Activated T-helper 1 cell treated with anti-CD3 and anti-CD28 coated beads, Interleukin-12 subunit alpha, Interleukin-12 subunit beta, Interleukin-2, Interleukin-4 antibody, amounts not matched to agents 30 ng/mL and 10 ng/mL and 1 ng/mL, durations not matched to agents 14 hours and 24 hours and 36 hours (primary cell): Measurements from ENCODE around the gene GATAD2B. TPM values are rescaled to one million over a fixed set of nuclear protein-coding genes. Genes with fewer than 3 reads are reported as not detected.

Experiments used
- DNase-seq: peaks from one replicate; pipeline ENCODE4 v3.0.0; 2021; ENCODE audit warnings: low spot score
- H3K27ac Mint-ChIP-seq: one replicate; pipeline ENCODE4 v1.8.0; 2021; ENCODE audit warnings: mild to moderate bottlenecking, mixed read lengths
- H3K27me3 Mint-ChIP-seq: one replicate; pipeline ENCODE4 v1.8.0; 2022; ENCODE audit warnings: mild to moderate bottlenecking, moderate library complexity, mixed read lengths; ENCODE audit not compliant: insufficient read depth
- H3K36me3 Mint-ChIP-seq: one replicate; pipeline ENCODE4 v1.8.0; 2021; ENCODE audit warnings: low read depth, mixed read lengths
- H3K4me1 Mint-ChIP-seq: one replicate; pipeline ENCODE4 v1.8.0; 2021; ENCODE audit warnings: low read depth, mixed read lengths
- H3K4me3 Mint-ChIP-seq: one replicate; pipeline ENCODE4 v1.8.0; 2021; ENCODE audit warnings: mild to moderate bottlenecking, moderate library complexity, mixed read lengths
- H3K9me3 Mint-ChIP-seq: one replicate; pipeline ENCODE4 v1.8.0; 2021; ENCODE audit warnings: mixed read lengths
- intact Hi-C: fragments of 100-400 bp; cut with micrococcal nuclease; formaldehyde crosslinking; loops from one replicate; pipeline ENCODE4 v1.15.1; 2024
- total RNA-seq: library from RNA; stranded (reverse); gene quantifications from 2 replicates; pipeline ENCODE4 v1.2.3, GENCODE V29; 2022

Gene GATAD2B
- total RNA-seq, 1 donor from 2014 or later = 70.4 TPM

- intact Hi-C loops = loop anchor here (1.0 to 5.0 kb wide), 11 partner anchors 12 to 149 kb away; partner anchors contain the start of genes CREB3L4, CRTC2, JTB and RAB13
- H3K4me1 Mint-ChIP-seq = peaks cover 35% of the 10 kb centered on the region
Measured at GRCh38 chr1:153945795-153946621, 23.2 kb upstream of the GATAD2B start.

DNA sequence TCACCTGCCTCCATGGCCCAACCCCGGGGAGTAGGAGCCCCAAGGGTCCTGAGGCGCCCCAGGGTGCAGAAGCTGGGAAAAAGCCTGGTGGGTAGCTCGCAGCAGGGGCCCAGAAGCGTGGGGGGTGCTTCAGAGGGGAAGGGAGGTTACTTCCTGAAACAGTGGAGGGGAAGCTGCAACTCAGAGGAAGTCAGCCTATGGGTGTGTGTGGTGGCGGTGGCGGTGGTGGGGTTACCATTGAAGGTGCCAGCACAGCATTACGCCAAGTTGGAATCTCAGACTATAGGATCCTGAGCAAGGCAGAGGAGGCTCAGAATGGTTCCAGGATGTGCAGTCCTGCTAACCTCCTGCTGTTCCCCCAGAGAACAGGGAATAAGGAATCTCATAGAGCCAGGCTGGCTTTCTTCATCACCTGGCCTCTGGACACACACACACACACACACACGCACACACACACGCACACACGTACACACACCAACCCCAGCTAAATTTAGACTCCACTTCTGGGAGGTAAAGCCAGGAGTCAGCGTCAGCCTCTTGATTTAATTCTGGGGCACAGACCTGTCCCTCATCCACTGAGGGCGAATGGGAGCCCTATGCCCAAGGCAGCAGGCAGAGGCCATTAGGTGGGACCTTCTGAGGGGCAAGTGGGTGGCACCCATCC, 22.5 kb upstream of the GATAD2B start:
- peaks cover 41% of the 10 kb centered on the region for H3K36me3 Mint-ChIP-seq
- H3K27me3 Mint-ChIP-seq = no peaks in the 10 kb centered on the region

More at GRCh38 chr1:153945795-153946621, 23.2 kb upstream of the GATAD2B start:
- H3K27ac Mint-ChIP-seq = peak overlapping the region; percentile 97
- peaks cover 42% of the 10 kb centered on the region for H3K36me3 Mint-ChIP-seq
- H3K4me3 Mint-ChIP-seq = peak overlapping the region; percentile 88
- H3K27me3 Mint-ChIP-seq = no peaks in the 10 kb centered on the region
- no peaks in the 10 kb centered on the region for H3K9me3 Mint-ChIP-seq
- peak; percentile 63 for DNase-seq

DNA sequence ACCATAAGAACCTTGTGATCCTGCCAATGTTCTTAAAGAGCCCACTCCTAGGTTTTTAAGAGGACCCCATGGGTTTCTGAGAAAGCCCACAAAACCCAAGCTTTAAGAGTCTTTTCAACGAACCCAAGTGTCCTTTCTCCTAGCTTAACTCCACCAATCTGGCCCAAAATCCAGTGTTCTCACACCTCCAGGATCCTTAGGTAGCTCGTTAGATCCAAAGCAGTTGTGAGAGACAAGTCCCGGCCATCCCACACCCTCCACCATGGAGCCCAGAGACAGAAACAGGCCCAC, 22.0 kb upstream of the GATAD2B start:
- peak overlapping the region; percentile 97 for H3K27ac Mint-ChIP-seq
- H3K36me3 Mint-ChIP-seq = peaks cover 42% of the 10 kb centered on the region
- H3K9me3 Mint-ChIP-seq = no peaks in the 10 kb centered on the region
- intact Hi-C loops = loop anchor here (1.0 to 5.0 kb wide), 4 partner anchors 21 to 147 kb away; partner anchors contain the start of gene CREB3L4
- H3K4me3 Mint-ChIP-seq = peak overlapping the region; percentile 88
- peaks cover 35% of the 10 kb centered on the region for H3K4me1 Mint-ChIP-seq
- H3K27me3 Mint-ChIP-seq = no peaks in the 10 kb centered on the region
- no peak for DNase-seq

More for the DNA sequence above, 22.5 kb upstream of the GATAD2B start:
- Mint-ChIP-seq H3K4me1 (peaks cover 35% of the 10 kb centered on the region), H3K9me3 (no peaks in the 10 kb centered on the region), H3K27ac (peak overlapping the region; percentile 97), H3K4me3 (peak overlapping the region; percentile 88)
- peak; percentile 72 for DNase-seq
- intact Hi-C loops = loop anchor here (1.0 to 5.0 kb wide), 4 partner anchors 22 to 148 kb away; partner anchors contain the start of gene CREB3L4

GRCh38 chr1:153944005-153944826, 21.4 kb upstream of the GATAD2B start:
- peaks cover 35% of the 10 kb centered on the region for H3K4me1 Mint-ChIP-seq
- no peaks in the 10 kb centered on the region for H3K27me3 Mint-ChIP-seq
- DNase-seq = no peak
- intact Hi-C loops = no loop called here
- no peaks in the 10 kb centered on the region for H3K9me3 Mint-ChIP-seq
- peaks cover 46% of the 10 kb centered on the region for H3K36me3 Mint-ChIP-seq
- peak overlapping the region; percentile 97 for H3K27ac Mint-ChIP-seq
- peak overlapping the region; percentile 88 for H3K4me3 Mint-ChIP-seq

- peaks cover 46% of the 10 kb centered on the region for H3K36me3 Mint-ChIP-seq
- peak overlapping the region; percentile 67 for H3K27ac Mint-ChIP-seq
- peaks cover 31% of the 10 kb centered on the region for H3K4me1 Mint-ChIP-seq
- no peak for DNase-seq
- intact Hi-C loops = no loop called here
- H3K27me3 Mint-ChIP-seq = no peaks in the 10 kb centered on the region
- H3K4me3 Mint-ChIP-seq = no peak overlapping the region
- no peaks in the 10 kb centered on the region for H3K9me3 Mint-ChIP-seq
Measured at GRCh38 chr1:153942766-153943549, 20.2 kb upstream of the GATAD2B start.

- no peaks in the 10 kb centered on the region for H3K27me3 Mint-ChIP-seq
- DNase-seq = no peak
- H3K9me3 Mint-ChIP-seq = no peaks in the 10 kb centered on the region
- peaks cover 52% of the 10 kb centered on the region for H3K36me3 Mint-ChIP-seq
- no peak overlapping the region for H3K4me3 Mint-ChIP-seq
- peaks cover 27% of the 10 kb centered on the region for H3K4me1 Mint-ChIP-seq
- peak overlapping the region; percentile 58 for H3K27ac Mint-ChIP-seq
- intact Hi-C loops = no loop called here
Measured at GRCh38 chr1:153941826-153942725, 19.3 kb upstream of the GATAD2B start.

GRCh38 chr1:153940756-153941155, 18.0 kb upstream of the GATAD2B start:
- peaks cover 63% of the 10 kb centered on the region for H3K36me3 Mint-ChIP-seq
- H3K27me3 Mint-ChIP-seq = no peaks in the 10 kb centered on the region
- no peak overlapping the region for H3K4me3 Mint-ChIP-seq
- intact Hi-C loops = no loop called here
- H3K4me1 Mint-ChIP-seq = peaks cover 22% of the 10 kb centered on the region
- DNase-seq = no peak
- no peaks in the 10 kb centered on the region for H3K9me3 Mint-ChIP-seq
- H3K27ac Mint-ChIP-seq = no peak overlapping the region

DNA sequence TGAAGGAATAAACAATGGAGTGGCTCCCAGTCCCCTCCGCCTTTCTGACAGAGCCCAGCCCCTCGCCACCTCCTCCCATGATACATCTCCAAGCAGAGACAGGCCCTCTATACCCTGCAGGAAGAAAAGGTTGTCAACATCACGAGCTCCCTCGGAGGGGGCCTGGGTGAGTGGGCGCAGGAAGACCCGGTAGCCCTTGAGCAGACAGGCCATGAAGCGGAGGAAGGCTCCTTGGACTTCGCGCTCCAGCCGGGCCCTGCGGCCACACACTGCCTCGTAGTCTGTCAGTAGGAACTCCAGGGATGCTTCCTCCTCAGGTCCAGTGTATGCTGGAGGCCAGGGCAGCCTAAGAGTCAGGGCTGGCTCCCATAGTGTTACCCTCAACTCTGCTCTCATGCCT, 16.7 kb upstream of the GATAD2B start:
- intact Hi-C loops = no loop called here
- Mint-ChIP-seq H3K36me3 (peaks cover 67% of the 10 kb centered on the region), H3K27ac (no peak overlapping the region), H3K9me3 (no peaks in the 10 kb centered on the region), H3K27me3 (no peaks in the 10 kb centered on the region), H3K4me3 (no peak overlapping the region), H3K4me1 (peaks cover 14% of the 10 kb centered on the region)
- DNase-seq = no peak

- no peak for DNase-seq
- Mint-ChIP-seq H3K27me3 (no peaks in the 10 kb centered on the region), H3K4me1 (peaks cover 10% of the 10 kb centered on the region), H3K4me3 (no peak overlapping the region), H3K27ac (no peak overlapping the region), H3K36me3 (peaks cover 69% of the 10 kb centered on the region), H3K9me3 (no peaks in the 10 kb centered on the region)
- intact Hi-C loops = no loop called here
Measured at GRCh38 chr1:153938996-153939395, 16.2 kb upstream of the GATAD2B start.

GRCh38 chr1:153937331-153937730, 14.6 kb upstream of the GATAD2B start:
- H3K9me3 Mint-ChIP-seq = no peaks in the 10 kb centered on the region
- H3K36me3 Mint-ChIP-seq = peaks cover 64% of the 10 kb centered on the region
- no peak overlapping the region for H3K27ac Mint-ChIP-seq
- no peaks in the 10 kb centered on the region for H3K27me3 Mint-ChIP-seq
- DNase-seq = no peak
- intact Hi-C loops = no loop called here
- no peak overlapping the region for H3K4me3 Mint-ChIP-seq
- H3K4me1 Mint-ChIP-seq = no peaks in the 10 kb centered on the region

- intact Hi-C loops = no loop called here
- Mint-ChIP-seq H3K9me3 (no peaks in the 10 kb centered on the region), H3K4me1 (no peaks in the 10 kb centered on the region), H3K27me3 (no peaks in the 10 kb centered on the region), H3K27ac (no peak overlapping the region), H3K4me3 (no peak overlapping the region), H3K36me3 (peaks cover 56% of the 10 kb centered on the region)
- no peak for DNase-seq
Measured at GRCh38 chr1:153936011-153936802, 13.4 kb upstream of the GATAD2B start.
